Keratinocyte (primary cell): Measurements from ENCODE around the gene NTN1. TPM values are rescaled to one million over a fixed set of nuclear protein-coding genes. Genes with fewer than 3 reads are reported as not detected.

ENCODE experiments used
- DNase-seq: peaks from one replicate; pipeline ENCODE4 v3.0.0-alpha.2; 2011; ENCODE audit warnings: low read depth, missing footprints, low spot score
- FAIRE-seq: peaks from 2 replicates; lab custom pipeline; 2011; peaks lifted over from hg19 to GRCh38; lab: Jason Lieb, UNC
- H2AFZ ChIP-seq: 2 replicates; pipeline ENCODE4 v1.6.0; 2012; ENCODE audit warnings: low read length, control low read depth, inconsistent platforms; ENCODE audit not compliant: control insufficient read depth
- H3K27ac ChIP-seq: 2 replicates; pipeline ENCODE4 v1.5.1; 2011; ENCODE audit warnings: low read length; ENCODE audit not compliant: control insufficient read depth, insufficient read depth
- H3K27me3 ChIP-seq: 3 replicates; pipeline ENCODE4 v1.6.0; 2011; ENCODE audit warnings: low read length; ENCODE audit not compliant: control insufficient read depth, insufficient read depth; ENCODE audit errors: extremely low read depth
- H3K36me3 ChIP-seq, 2 experiments: 2 replicates in 1 of 2; 3 replicates in 1 of 2; pipeline ENCODE4 v1.5.1; 2011; ENCODE audit warnings: low read length in 2 of 2, mild to moderate bottlenecking in 1 of 2; ENCODE audit not compliant: control insufficient read depth in 2 of 2, insufficient read depth in 2 of 2; ENCODE audit errors: extremely low read depth in 1 of 2
- H3K4me1 ChIP-seq: 3 replicates; pipeline ENCODE4 v1.5.1; 2011; ENCODE audit warnings: low read length; ENCODE audit not compliant: control insufficient read depth, insufficient read depth; ENCODE audit errors: extremely low read depth
- H3K4me2 ChIP-seq: 3 replicates; pipeline ENCODE4 v1.6.0; 2011; ENCODE audit warnings: low read depth, low read length; ENCODE audit not compliant: control insufficient read depth, insufficient read depth; ENCODE audit errors: extremely low read depth
- H3K4me3 ChIP-seq, 3 experiments: fragments of 200-600 bp in 1 of 3; sonication (generic) in 1 of 3; 2 replicates in 2 of 3; 3 replicates in 1 of 3; pipeline ENCODE4 v1.5.1; 2011 to 2016; ENCODE audit warnings: low read length in 3 of 3, mild to moderate bottlenecking in 3 of 3, control low read depth in 2 of 3, inconsistent platforms in 1 of 3, low read depth in 1 of 3, mixed read lengths in 1 of 3, mixed run types in 1 of 3, moderate library complexity in 1 of 3; ENCODE audit not compliant: control insufficient read depth in 2 of 3, insufficient read depth in 2 of 3; ENCODE audit errors: extremely low read depth in 1 of 3
- H3K79me2 ChIP-seq: 2 replicates; pipeline ENCODE4 v1.6.0; 2012; ENCODE audit warnings: low read length; ENCODE audit not compliant: control insufficient read depth, insufficient read depth
- H3K9ac ChIP-seq: 3 replicates; pipeline ENCODE4 v1.6.0; 2011; ENCODE audit warnings: low read length; ENCODE audit not compliant: control insufficient read depth, insufficient read depth; ENCODE audit errors: extremely low read depth
- H3K9me1 ChIP-seq: 3 replicates; pipeline ENCODE4 v1.6.0; 2011; ENCODE audit warnings: low read length; ENCODE audit not compliant: control insufficient read depth, insufficient read depth; ENCODE audit errors: extremely low read depth
- H3K9me3 ChIP-seq: 2 replicates; pipeline ENCODE4 v1.5.1; 2012; ENCODE audit warnings: low read depth, low read length; ENCODE audit not compliant: control insufficient read depth
- H4K20me1 ChIP-seq: 3 replicates; pipeline ENCODE4 v1.6.0; 2011; ENCODE audit warnings: low read length; ENCODE audit not compliant: control insufficient read depth, insufficient read depth; ENCODE audit errors: extremely low read depth
- CTCF ChIP-seq, 3 experiments: IDR thresholded peaks in 1 of 3; conservative IDR thresholded peaks in 1 of 3; optimal IDR thresholded peaks in 1 of 3; 2 replicates in 2 of 3; 3 replicates in 1 of 3; pipeline versions ENCODE3 to v1.5.1; 2011; ENCODE audit warnings: low read length in 3 of 3, mild to moderate bottlenecking in 3 of 3, moderate library complexity in 2 of 3, control low read depth in 1 of 3, inconsistent platforms in 1 of 3; ENCODE audit not compliant: insufficient read depth in 2 of 3; ENCODE audit errors: extremely low read depth in 1 of 3
- EZH2 ChIP-seq: IDR thresholded peaks from one replicate; pipeline ENCODE4 v1.6.1; 2012; ENCODE audit warnings: inconsistent platforms, mild to moderate bottlenecking, low read length, moderate library complexity
- dilution Hi-C: fragments of 300-500 bp; cut with MboI; formaldehyde crosslinking; loops from one replicate; pipeline ENCODE4 v1.7.0; 2020; ENCODE audit warnings: low sequenced_read_pairs; ENCODE audit not compliant: extremely low pct_ligation_motif_present
- polyA plus RNA-seq, 5 experiments: library from polyadenylated mRNA; depleted of rRNA in 3 of 5; stranded (reverse) in 3 of 5; stranded (forward) in 1 of 5; unstranded in 1 of 5; fragments of >200 nt; gene quantifications; 1 replicate in 1 of 5; 2 replicates in 3 of 5; 3 replicates in 1 of 5; pipeline versions ENCODE4 v1.2.1 to v1.2.3, GENCODE V29; 2011 to 2012; ENCODE audit warnings: missing spikeins in 2 of 5, low read depth in 1 of 5, low replicate concordance in 1 of 5

NTN1 gene
- polyA plus RNA-seq, 1 donor (not counting 4 experiments of a cell fraction or from before 2014, with no cell fraction given): 0.10 TPM

GRCh38 chr17:9221147-9221921 is 200.0 kb downstream of the NTN1 start:
- Histone ChIP-seq H3K4me2 (no peak overlapping the region), H3K4me3 (no peak overlapping the region), H3K79me2 (no peaks in the 10 kb centered on the region), H3K4me1 (no peaks in the 10 kb centered on the region), H3K27me3 (no peaks in the 10 kb centered on the region), H3K9me1 (no peaks in the 10 kb centered on the region), H3K36me3 (no peaks in the 10 kb centered on the region), H4K20me1 (no peaks in the 10 kb centered on the region), H3K9ac (no peak overlapping the region), H3K9me3 (no peaks in the 10 kb centered on the region), H2AFZ (no peak overlapping the region), H3K27ac (no peak overlapping the region)
- TF ChIP-seq EZH2: no peak
- TF ChIP-seq CTCF (optimal IDR thresholded peaks at IDR 0.05 in 1 of 3, IDR thresholded peaks at IDR 0.05 in 1 of 3, conservative IDR thresholded peaks at IDR 0.05 in 1 of 3; ENCODE audit: extremely low read depth in 1 of 3, insufficient read depth in 2 of 3, low read length in 3 of 3): no peak
- dilution Hi-C loops: no loop called here
- FAIRE-seq (no peak), DNase-seq (no peak)

- TF ChIP-seq CTCF (optimal IDR thresholded peaks at IDR 0.05 in 1 of 3, IDR thresholded peaks at IDR 0.05 in 1 of 3, conservative IDR thresholded peaks at IDR 0.05 in 1 of 3; ENCODE audit: extremely low read depth in 1 of 3, insufficient read depth in 2 of 3, low read length in 3 of 3) (no peak), EZH2 (no peak)
- Histone ChIP-seq H3K4me3 (no peak overlapping the region), H3K9me3 (no peaks in the 10 kb centered on the region), H4K20me1 (no peaks in the 10 kb centered on the region), H3K9me1 (no peaks in the 10 kb centered on the region), H3K27ac (no peak overlapping the region), H3K4me2 (no peak overlapping the region), H3K36me3 (no peaks in the 10 kb centered on the region), H3K9ac (no peak overlapping the region), H3K27me3 (no peaks in the 10 kb centered on the region), H3K79me2 (no peaks in the 10 kb centered on the region), H2AFZ (no peak overlapping the region), H3K4me1 (no peaks in the 10 kb centered on the region)
- dilution Hi-C loops: no loop called here
- DNase-seq: no peak
- FAIRE-seq: no peak
These were observed 200.5 kb downstream of the NTN1 start for GRCh38 chr17:9221922-9222180.
